ENCODE measurements around the gene MXD1.

DNA sequence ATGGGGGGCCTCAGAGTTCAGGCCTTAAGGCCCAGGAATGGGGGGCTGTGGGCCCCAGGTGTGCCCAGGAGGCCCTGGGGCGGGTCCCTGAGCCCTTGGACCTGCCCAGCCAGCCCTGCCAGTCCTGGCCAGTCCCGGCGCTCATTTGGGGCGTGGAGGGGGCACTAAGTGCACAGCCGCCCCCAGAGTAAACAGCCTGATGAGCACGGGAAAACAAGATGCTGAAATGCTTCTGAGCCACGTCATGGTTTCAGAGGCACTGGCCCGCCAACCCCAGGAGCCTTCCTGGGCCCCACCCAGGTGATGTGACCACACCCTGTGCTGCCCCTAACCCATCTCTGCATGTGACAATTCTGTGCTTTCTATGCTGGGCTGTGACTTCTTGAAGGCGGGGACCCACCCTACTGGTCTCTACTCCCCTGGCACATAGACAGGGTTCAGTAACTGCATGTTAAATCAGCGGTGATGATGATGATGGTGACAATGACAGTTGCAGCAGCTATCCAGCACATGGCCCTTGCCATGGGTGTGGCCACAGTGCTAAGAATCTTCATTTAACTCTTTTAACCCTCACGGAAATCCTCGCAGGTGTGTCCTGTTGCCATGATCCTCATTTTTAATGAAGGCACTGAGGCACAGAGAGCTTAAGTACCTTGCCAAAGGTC, 74.7 kb downstream of the MXD1 start:
- no peak for TF ChIP-seq EZH2 (optimal IDR thresholded peaks at IDR 0.05; ENCODE audit: low read depth, low read length)
- TF ChIP-seq, protein P1, sequence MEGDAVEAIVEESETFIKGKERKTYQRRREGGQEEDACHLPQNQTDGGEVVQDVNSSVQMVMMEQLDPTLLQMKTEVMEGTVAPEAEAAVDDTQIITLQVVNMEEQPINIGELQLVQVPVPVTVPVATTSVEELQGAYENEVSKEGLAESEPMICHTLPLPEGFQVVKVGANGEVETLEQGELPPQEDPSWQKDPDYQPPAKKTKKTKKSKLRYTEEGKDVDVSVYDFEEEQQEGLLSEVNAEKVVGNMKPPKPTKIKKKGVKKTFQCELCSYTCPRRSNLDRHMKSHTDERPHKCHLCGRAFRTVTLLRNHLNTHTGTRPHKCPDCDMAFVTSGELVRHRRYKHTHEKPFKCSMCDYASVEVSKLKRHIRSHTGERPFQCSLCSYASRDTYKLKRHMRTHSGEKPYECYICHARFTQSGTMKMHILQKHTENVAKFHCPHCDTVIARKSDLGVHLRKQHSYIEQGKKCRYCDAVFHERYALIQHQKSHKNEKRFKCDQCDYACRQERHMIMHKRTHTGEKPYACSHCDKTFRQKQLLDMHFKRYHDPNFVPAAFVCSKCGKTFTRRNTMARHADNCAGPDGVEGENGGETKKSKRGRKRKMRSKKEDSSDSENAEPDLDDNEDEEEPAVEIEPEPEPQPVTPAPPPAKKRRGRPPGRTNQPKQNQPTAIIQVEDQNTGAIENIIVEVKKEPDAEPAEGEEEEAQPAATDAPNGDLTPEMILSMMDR (IDR thresholded peaks at IDR 0.05; ENCODE audit: low read length): no peak

Measured in MM.1S (cell line).